Pons (tissue), 1 donor: Measurements from ENCODE around the gene MIX23.
"Not testable (repeated sequence)": the region's sequence is repeated elsewhere in the genome, so short reads cannot be mapped to it uniquely, and the experiment has no call there.

Experiments
- DNase-seq: peaks from one replicate; pipeline ENCODE4 v3.0.0-alpha.2; 2016; ENCODE audit warnings: low spot score

Gene MIX23

GRCh38 chr3:122392868-122393844, 10.1 kb upstream of the MIX23 start:
- DNase-seq: peak; percentile 74

- no peak for DNase-seq
Observed at GRCh38 chr3:122391681-122392446, 8.8 kb upstream of the MIX23 start.

GRCh38 chr3:122390665-122391064, 7.6 kb upstream of the MIX23 start:
- DNase-seq: no peak

- no peak for DNase-seq
Observed at GRCh38 chr3:122389892-122390291, 6.9 kb upstream of the MIX23 start.

GRCh38 chr3:122389197-122389596, 6.2 kb upstream of the MIX23 start:
- DNase-seq: no peak

- DNase-seq: no peak
Observed at GRCh38 chr3:122387709-122388108, 4.7 kb upstream of the MIX23 start.

- DNase-seq: peak; percentile 92
Observed at GRCh38 chr3:122383771-122384697, 1.0 kb upstream of the MIX23 start, which contains the start of gene FAM162A. Gene FAM162A (plus strand): TSS chr3:122384182. CDS start chr3:122384266, 84 bp downstream.

GRCh38 chr3:122377975-122378374, 5.1 kb downstream of the MIX23 start:
- no peak for DNase-seq

- DNase-seq: no peak
Observed at GRCh38 chr3:122374034-122374433, 9.0 kb downstream of the MIX23 start.

GRCh38 chr3:122366379-122366749, 16.7 kb downstream of the MIX23 start:
- no peak for DNase-seq

- DNase-seq: not testable (repeated sequence)
Observed at GRCh38 chr3:122365582-122366378, 17.3 kb downstream of the MIX23 start.

GRCh38 chr3:122365073-122365472, 18.0 kb downstream of the MIX23 start:
- no peak for DNase-seq

- no peak for DNase-seq
Observed at GRCh38 chr3:122364490-122364889, 18.5 kb downstream of the MIX23 start.

- DNase-seq: no peak
Observed at GRCh38 chr3:122362026-122362425, 21.0 kb downstream of the MIX23 start.

GRCh38 chr3:122358703-122359032, 24.4 kb downstream of the MIX23 start:
- DNase-seq: no peak

- DNase-seq: no peak
Observed at GRCh38 chr3:122357828-122358702, 25.0 kb downstream of the MIX23 start.

GRCh38 chr3:122356402-122356801, 26.6 kb downstream of the MIX23 start:
- peak; percentile 34 for DNase-seq

- DNase-seq: no peak
Observed at GRCh38 chr3:122355612-122356011, 27.4 kb downstream of the MIX23 start.

GRCh38 chr3:122353893-122354401, 29.1 kb downstream of the MIX23 start:
- no peak for DNase-seq

- DNase-seq: no peak
Observed at GRCh38 chr3:122353215-122353614, 29.8 kb downstream of the MIX23 start.
